ENCODE measurements around the gene PSMB5. TPM values are rescaled to one million over a fixed set of nuclear protein-coding genes. Genes with fewer than 3 reads are reported as not detected.

The PSMB5 gene
- total and polyA plus RNA-seq, 2 of the 13 experiments (the other 11 are each of a cell fraction or from before 2014, with no cell fraction given), result 705 to 871 TPM

DNA sequence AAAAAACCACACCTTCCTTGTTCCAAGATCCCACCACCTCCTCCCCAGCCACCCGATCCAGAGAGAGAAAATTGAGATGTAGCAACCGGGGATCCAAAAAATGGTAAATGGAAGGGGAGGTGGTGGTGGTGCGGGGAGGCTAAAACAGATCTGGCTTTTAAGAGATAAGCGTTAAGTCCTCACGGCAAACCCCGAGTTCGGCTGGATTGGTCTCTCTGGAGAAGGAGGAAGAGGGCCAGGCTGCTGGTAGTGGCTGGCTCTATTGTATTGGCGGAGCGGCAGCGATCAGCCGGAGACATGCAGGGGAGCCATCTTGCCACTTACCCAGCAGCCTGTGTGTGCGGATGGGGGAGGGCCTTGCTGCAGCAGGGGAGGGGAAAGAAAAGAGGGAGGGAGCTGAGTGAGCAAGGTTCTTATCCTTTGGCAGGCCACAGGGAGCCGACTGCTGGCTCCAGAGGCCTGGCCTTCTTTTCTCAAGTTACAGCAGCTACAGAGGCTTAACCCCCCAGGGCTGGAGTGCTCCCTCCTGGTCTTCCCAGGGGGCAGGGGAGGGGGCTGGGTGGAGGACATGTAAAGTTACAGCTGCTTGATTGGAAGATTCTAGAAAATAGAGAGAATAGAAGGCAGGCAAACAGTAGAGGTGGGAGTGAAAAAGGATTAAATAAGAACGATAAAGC, 36.7 kb upstream of the PSMB5 start (continued):
- TF ChIP-seq, protein P1, sequence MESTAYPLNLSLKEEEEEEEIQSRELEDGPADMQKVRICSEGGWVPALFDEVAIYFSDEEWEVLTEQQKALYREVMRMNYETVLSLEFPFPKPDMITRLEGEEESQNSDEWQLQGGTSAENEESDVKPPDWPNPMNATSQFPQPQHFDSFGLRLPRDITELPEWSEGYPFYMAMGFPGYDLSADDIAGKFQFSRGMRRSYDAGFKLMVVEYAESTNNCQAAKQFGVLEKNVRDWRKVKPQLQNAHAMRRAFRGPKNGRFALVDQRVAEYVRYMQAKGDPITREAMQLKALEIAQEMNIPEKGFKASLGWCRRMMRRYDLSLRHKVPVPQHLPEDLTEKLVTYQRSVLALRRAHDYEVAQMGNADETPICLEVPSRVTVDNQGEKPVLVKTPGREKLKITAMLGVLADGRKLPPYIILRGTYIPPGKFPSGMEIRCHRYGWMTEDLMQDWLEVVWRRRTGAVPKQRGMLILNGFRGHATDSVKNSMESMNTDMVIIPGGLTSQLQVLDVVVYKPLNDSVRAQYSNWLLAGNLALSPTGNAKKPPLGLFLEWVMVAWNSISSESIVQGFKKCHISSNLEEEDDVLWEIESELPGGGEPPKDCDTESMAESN (CRISPR knock-in tag; conservative IDR thresholded peaks at IDR 0.05), result peak; percentile 90; the same call in 1 of the 2 replicates
- TF ChIP-seq, protein P2, sequence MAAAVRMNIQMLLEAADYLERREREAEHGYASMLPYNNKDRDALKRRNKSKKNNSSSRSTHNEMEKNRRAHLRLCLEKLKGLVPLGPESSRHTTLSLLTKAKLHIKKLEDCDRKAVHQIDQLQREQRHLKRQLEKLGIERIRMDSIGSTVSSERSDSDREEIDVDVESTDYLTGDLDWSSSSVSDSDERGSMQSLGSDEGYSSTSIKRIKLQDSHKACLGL (CRISPR knock-in tag; IDR thresholded peaks at IDR 0.05), result peak; percentile 82; the same call in 1 of the 2 replicates
- TF ChIP-seq ZC3H13 (CRISPR knock-in tag; IDR thresholded peaks at IDR 0.05), result peak; percentile 90; the same call in 1 of the 2 replicates
- TF ChIP-seq RFXANK (CRISPR knock-in tag; IDR thresholded peaks at IDR 0.05), result 0 out of 2 replicates have a peak, but pooled peaks have one; percentile 54
- TF ChIP-seq, protein P3, sequence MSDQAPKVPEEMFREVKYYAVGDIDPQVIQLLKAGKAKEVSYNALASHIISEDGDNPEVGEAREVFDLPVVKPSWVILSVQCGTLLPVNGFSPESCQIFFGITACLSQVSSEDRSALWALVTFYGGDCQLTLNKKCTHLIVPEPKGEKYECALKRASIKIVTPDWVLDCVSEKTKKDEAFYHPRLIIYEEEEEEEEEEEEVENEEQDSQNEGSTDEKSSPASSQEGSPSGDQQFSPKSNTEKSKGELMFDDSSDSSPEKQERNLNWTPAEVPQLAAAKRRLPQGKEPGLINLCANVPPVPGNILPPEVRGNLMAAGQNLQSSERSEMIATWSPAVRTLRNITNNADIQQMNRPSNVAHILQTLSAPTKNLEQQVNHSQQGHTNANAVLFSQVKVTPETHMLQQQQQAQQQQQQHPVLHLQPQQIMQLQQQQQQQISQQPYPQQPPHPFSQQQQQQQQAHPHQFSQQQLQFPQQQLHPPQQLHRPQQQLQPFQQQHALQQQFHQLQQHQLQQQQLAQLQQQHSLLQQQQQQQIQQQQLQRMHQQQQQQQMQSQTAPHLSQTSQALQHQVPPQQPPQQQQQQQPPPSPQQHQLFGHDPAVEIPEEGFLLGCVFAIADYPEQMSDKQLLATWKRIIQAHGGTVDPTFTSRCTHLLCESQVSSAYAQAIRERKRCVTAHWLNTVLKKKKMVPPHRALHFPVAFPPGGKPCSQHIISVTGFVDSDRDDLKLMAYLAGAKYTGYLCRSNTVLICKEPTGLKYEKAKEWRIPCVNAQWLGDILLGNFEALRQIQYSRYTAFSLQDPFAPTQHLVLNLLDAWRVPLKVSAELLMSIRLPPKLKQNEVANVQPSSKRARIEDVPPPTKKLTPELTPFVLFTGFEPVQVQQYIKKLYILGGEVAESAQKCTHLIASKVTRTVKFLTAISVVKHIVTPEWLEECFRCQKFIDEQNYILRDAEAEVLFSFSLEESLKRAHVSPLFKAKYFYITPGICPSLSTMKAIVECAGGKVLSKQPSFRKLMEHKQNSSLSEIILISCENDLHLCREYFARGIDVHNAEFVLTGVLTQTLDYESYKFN (CRISPR knock-in tag; conservative IDR thresholded peaks at IDR 0.05), result peak; percentile 37; the same call in 1 of the 2 replicates
- TF ChIP-seq TEAD3 (CRISPR knock-in tag; optimal IDR thresholded peaks at IDR 0.05; ENCODE audit: borderline replicate concordance), result no peak
- no peak for TF ChIP-seq ZNF660 (CRISPR knock-in tag; IDR thresholded peaks at IDR 0.05; ENCODE audit: borderline replicate concordance, low read depth)
- TF ChIP-seq, protein P4, sequence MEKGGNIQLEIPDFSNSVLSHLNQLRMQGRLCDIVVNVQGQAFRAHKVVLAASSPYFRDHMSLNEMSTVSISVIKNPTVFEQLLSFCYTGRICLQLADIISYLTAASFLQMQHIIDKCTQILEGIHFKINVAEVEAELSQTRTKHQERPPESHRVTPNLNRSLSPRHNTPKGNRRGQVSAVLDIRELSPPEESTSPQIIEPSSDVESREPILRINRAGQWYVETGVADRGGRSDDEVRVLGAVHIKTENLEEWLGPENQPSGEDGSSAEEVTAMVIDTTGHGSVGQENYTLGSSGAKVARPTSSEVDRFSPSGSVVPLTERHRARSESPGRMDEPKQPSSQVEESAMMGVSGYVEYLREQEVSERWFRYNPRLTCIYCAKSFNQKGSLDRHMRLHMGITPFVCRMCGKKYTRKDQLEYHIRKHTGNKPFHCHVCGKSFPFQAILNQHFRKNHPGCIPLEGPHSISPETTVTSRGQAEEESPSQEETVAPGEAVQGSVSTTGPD (CRISPR knock-in tag; IDR thresholded peaks at IDR 0.05), result 0 out of 2 replicates have a peak, but pooled peaks have one; percentile 56
- TF ChIP-seq, protein P5, sequence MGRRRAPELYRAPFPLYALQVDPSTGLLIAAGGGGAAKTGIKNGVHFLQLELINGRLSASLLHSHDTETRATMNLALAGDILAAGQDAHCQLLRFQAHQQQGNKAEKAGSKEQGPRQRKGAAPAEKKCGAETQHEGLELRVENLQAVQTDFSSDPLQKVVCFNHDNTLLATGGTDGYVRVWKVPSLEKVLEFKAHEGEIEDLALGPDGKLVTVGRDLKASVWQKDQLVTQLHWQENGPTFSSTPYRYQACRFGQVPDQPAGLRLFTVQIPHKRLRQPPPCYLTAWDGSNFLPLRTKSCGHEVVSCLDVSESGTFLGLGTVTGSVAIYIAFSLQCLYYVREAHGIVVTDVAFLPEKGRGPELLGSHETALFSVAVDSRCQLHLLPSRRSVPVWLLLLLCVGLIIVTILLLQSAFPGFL (CRISPR knock-in tag; IDR thresholded peaks at IDR 0.05), result no peak
- TF ChIP-seq SP5 (CRISPR knock-in tag; IDR thresholded peaks at IDR 0.05; ENCODE audit: borderline replicate concordance, low read depth), result peak; percentile 64; the same call in 1 of the 2 replicates
- no peak; the same call in 1 of the 2 replicates for TF ChIP-seq HOXD1 (CRISPR knock-in tag; IDR thresholded peaks at IDR 0.05)
- peak; percentile 50; the same call in 1 of the 2 replicates for TF ChIP-seq ETV6 (CRISPR knock-in tag; conservative IDR thresholded peaks at IDR 0.05)
- TF ChIP-seq IRF2 (CRISPR knock-in tag; IDR thresholded peaks at IDR 0.05), result peak; percentile 87
- TF ChIP-seq MXD4 (CRISPR knock-in tag; IDR thresholded peaks at IDR 0.05), result peak; percentile 84
- TF ChIP-seq MEIS1 (CRISPR knock-in tag; IDR thresholded peaks at IDR 0.05; ENCODE audit: borderline replicate concordance), result no peak; the same call in 1 of the 2 replicates
- TF ChIP-seq, protein P6, sequence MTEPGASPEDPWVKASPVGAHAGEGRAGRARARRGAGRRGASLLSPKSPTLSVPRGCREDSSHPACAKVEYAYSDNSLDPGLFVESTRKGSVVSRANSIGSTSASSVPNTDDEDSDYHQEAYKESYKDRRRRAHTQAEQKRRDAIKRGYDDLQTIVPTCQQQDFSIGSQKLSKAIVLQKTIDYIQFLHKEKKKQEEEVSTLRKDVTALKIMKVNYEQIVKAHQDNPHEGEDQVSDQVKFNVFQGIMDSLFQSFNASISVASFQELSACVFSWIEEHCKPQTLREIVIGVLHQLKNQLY (CRISPR knock-in tag; IDR thresholded peaks at IDR 0.05), result peak; percentile 29
- TF ChIP-seq GLI4 (CRISPR knock-in tag; IDR thresholded peaks at IDR 0.05; ENCODE audit: borderline replicate concordance), result peak; percentile 66; the same call in 1 of the 2 replicates
- peak; percentile 67; the same call in 1 of the 2 replicates for TF ChIP-seq KDM4B (CRISPR knock-in tag; IDR thresholded peaks at IDR 0.05)
- peak; percentile 86; the same call in 1 of the 2 replicates for TF ChIP-seq ZNF160 (CRISPR knock-in tag; IDR thresholded peaks at IDR 0.05)
- peak; percentile 36; the same call in 1 of the 2 replicates for TF ChIP-seq ZNF333 (CRISPR knock-in tag; IDR thresholded peaks at IDR 0.05; ENCODE audit: borderline replicate concordance)
